Fibroblast of lung (primary cell): ENCODE data around the gene KCNN4. TPM values are rescaled to one million over a fixed set of nuclear protein-coding genes. Genes with fewer than 3 reads are reported as not detected.
"Not testable (repeated sequence)": the region's sequence is repeated elsewhere in the genome, so short reads cannot be mapped to it uniquely, and the experiment has no call there.

Experiments
- DNase-seq, 2 donors: peaks; one replicate each; pipeline versions ENCODE4 v3.0.0 to v3.0.0-alpha.2; 2010; ENCODE audit warnings: low read depth in 2 of 2
- H2AFZ ChIP-seq: 2 replicates; pipeline ENCODE4 v1.5.1; 2012; ENCODE audit warnings: low read length, control low read depth, inconsistent platforms
- H3K27ac ChIP-seq: 2 replicates; pipeline ENCODE4 v1.5.1; 2011; ENCODE audit warnings: low read length, control low read depth; ENCODE audit not compliant: insufficient read depth
- H3K27me3 ChIP-seq: 2 replicates; pipeline ENCODE4 v1.5.1; 2011; ENCODE audit warnings: mild to moderate bottlenecking, low read length; ENCODE audit not compliant: control insufficient read depth, insufficient read depth
- H3K36me3 ChIP-seq: 2 replicates; pipeline ENCODE4 v1.5.1; 2011; ENCODE audit warnings: low read length; ENCODE audit not compliant: control insufficient read depth, insufficient read depth
- H3K4me1 ChIP-seq: 2 replicates; pipeline ENCODE4 v1.5.1; 2011; ENCODE audit warnings: low read length; ENCODE audit not compliant: control insufficient read depth, insufficient read depth; ENCODE audit errors: extremely low read depth
- H3K4me2 ChIP-seq: 2 replicates; pipeline ENCODE4 v1.5.1; 2011; ENCODE audit warnings: low read length, control low read depth; ENCODE audit not compliant: insufficient read depth; ENCODE audit errors: extremely low read depth
- H3K4me3 ChIP-seq, 4 experiments: fragments of 200-600 bp in 1 of 4; sonication (generic) in 1 of 4; replicated peaks in 1 of 4; 2 replicates each; pipeline ENCODE4 v1.5.1; 2011 to 2016; ENCODE audit warnings: low read length in 4 of 4, low read depth in 3 of 4, mild to moderate bottlenecking in 3 of 4, control low read depth in 2 of 4, inconsistent platforms in 1 of 4, mixed read lengths in 1 of 4; ENCODE audit not compliant: insufficient read depth in 1 of 4; ENCODE audit errors: control extremely low read depth in 1 of 4
- H3K79me2 ChIP-seq: 2 replicates; pipeline ENCODE4 v1.5.1; 2012; ENCODE audit warnings: mild to moderate bottlenecking, low read length, inconsistent platforms; ENCODE audit not compliant: control insufficient read depth, insufficient read depth
- H3K9ac ChIP-seq: 2 replicates; pipeline ENCODE4 v1.5.1; 2011; ENCODE audit warnings: mild to moderate bottlenecking, low read length, control low read depth; ENCODE audit not compliant: insufficient read depth
- H3K9me3 ChIP-seq: 2 replicates; pipeline ENCODE4 v1.5.1; 2012; ENCODE audit warnings: low read depth, low read length; ENCODE audit not compliant: control insufficient read depth, insufficient read depth
- H4K20me1 ChIP-seq: 2 replicates; pipeline ENCODE4 v1.5.1; 2011; ENCODE audit warnings: low read length; ENCODE audit not compliant: control insufficient read depth, insufficient read depth; ENCODE audit errors: extremely low read depth
- EZH2 ChIP-seq: IDR thresholded peaks from 2 replicates; pipeline ENCODE4 v1.5.1; 2012; ENCODE audit warnings: low read length, control low read depth, mild to moderate bottlenecking; ENCODE audit errors: missing control alignments
- polyA plus RNA-seq, 2 donors: library from polyadenylated mRNA; depleted of rRNA in 1 of 2; stranded (reverse) in 1 of 2; unstranded in 1 of 2; fragments of >200 nt; gene quantifications; 2 replicates each; pipeline ENCODE4 v1.2.1, GENCODE V29; 2011 to 2012; ENCODE audit warnings: missing spikeins in 1 of 2
- total RNA-seq: library from RNA; depleted of rRNA; stranded (reverse); fragments of >200 nt; gene quantifications from 2 replicates; pipeline ENCODE4 v1.2.1, GENCODE V29; 2014
- TF ChIP-seq, protein P1 (sequence below), 2 donors: IDR thresholded peaks in 1 of 2; conservative IDR thresholded peaks in 1 of 2; 1 replicate in 1 of 2; 2 replicates in 1 of 2; pipeline ENCODE4 v1.5.1; 2011 to 2012; ENCODE audit warnings: low read length in 2 of 2, control low read depth in 1 of 2, inconsistent platforms in 1 of 2, low read depth in 1 of 2, mild to moderate bottlenecking in 1 of 2

Gene KCNN4
- total and polyA plus RNA-seq, 2 donors (not counting 1 experiment from before 2014, with no cell fraction given): 0.41 to 0.83 TPM

DNA sequence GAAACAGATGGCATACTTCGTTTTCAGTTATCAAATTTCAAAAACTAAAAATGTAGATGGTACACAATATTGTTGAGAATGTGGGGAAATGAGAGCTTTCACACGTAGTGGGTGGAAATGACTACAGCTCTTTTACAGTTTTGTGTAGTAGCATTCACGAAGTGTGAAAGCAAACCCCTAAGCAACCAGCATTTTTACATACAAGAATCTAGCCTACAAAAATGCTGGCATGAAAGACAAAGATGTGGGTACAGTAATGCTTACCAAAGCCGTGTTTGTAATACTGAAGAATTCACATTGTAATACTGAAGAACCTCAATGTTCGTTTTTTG, 40.1 kb upstream of the KCNN4 start:
- Histone ChIP-seq H3K27ac (no peak overlapping the region), H4K20me1 (no peaks in the 10 kb centered on the region), H3K4me3 (peak overlapping the region; percentile 20 to 68 (median 47)), H3K4me1 (peaks cover 3% of the 10 kb centered on the region), H3K9me3 (no peaks in the 10 kb centered on the region), H3K27me3 (no peaks in the 10 kb centered on the region), H3K36me3 (no peaks in the 10 kb centered on the region), H3K9ac (no peak overlapping the region), H3K79me2 (no peaks in the 10 kb centered on the region), H3K4me2 (peak overlapping the region; percentile 59), H2AFZ (peak overlapping the region; percentile 79)
- no peak for TF ChIP-seq EZH2
- TF ChIP-seq, protein P1, sequence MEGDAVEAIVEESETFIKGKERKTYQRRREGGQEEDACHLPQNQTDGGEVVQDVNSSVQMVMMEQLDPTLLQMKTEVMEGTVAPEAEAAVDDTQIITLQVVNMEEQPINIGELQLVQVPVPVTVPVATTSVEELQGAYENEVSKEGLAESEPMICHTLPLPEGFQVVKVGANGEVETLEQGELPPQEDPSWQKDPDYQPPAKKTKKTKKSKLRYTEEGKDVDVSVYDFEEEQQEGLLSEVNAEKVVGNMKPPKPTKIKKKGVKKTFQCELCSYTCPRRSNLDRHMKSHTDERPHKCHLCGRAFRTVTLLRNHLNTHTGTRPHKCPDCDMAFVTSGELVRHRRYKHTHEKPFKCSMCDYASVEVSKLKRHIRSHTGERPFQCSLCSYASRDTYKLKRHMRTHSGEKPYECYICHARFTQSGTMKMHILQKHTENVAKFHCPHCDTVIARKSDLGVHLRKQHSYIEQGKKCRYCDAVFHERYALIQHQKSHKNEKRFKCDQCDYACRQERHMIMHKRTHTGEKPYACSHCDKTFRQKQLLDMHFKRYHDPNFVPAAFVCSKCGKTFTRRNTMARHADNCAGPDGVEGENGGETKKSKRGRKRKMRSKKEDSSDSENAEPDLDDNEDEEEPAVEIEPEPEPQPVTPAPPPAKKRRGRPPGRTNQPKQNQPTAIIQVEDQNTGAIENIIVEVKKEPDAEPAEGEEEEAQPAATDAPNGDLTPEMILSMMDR (conservative IDR thresholded peaks at IDR 0.05 in 1 of 2, IDR thresholded peaks at IDR 0.05 in 1 of 2; ENCODE audit: low read depth in 1 of 2, low read length in 2 of 2): no peak
- no peak for DNase-seq

DNA sequence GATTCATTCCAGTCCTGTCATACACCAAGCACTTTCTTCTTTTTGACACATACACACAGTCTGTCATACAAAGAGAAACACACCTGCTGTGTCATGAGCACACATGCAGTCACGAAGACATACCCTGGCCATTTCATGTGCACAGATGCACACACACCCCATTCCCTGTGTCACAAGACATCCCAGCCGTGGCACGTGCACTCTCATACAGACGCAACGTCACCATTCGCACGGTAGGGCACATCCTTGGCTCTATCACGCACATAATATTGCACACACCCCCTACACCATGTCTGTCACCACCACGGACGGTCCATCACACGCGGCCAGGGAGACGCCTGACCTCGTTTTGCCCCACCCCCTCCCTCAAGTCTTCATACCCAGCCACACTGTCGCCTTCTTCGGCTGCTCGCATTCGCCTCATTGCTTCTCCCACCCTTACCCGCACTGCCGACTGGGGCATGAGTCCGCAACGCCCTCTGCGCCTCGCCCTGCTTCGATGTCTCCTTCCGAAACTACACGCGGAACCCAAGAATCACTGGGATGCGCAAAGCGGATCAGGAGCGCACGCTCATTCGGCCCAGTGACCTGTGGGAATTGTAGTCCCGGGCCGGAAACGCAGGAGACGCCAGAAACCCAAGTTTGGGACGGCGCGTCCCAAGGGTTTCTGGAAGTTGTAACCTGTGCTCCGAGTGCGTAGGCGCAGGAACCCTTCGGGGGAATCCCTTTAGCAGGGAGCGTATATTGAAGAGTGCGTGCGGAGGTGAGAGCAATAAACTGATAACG, 39.5 kb upstream of the KCNN4 start:
- Histone ChIP-seq H2AFZ (peak overlapping the region; percentile 79), H3K27me3 (no peaks in the 10 kb centered on the region), H3K36me3 (no peaks in the 10 kb centered on the region), H3K9ac (no peak overlapping the region), H3K4me3 (peak overlapping the region; percentile 20 to 68 (median 47)), H3K9me3 (no peaks in the 10 kb centered on the region), H3K4me2 (peak overlapping the region; percentile 59), H3K27ac (no peak overlapping the region), H3K79me2 (no peaks in the 10 kb centered on the region), H3K4me1 (peaks cover 3% of the 10 kb centered on the region), H4K20me1 (no peaks in the 10 kb centered on the region)
- TF ChIP-seq, protein P1 (conservative IDR thresholded peaks at IDR 0.05 in 1 of 2, IDR thresholded peaks at IDR 0.05 in 1 of 2; ENCODE audit: low read depth in 1 of 2, low read length in 2 of 2): no peak
- peak; percentile 68 for TF ChIP-seq EZH2
- DNase-seq: peak; percentile 56 to 66

DNA sequence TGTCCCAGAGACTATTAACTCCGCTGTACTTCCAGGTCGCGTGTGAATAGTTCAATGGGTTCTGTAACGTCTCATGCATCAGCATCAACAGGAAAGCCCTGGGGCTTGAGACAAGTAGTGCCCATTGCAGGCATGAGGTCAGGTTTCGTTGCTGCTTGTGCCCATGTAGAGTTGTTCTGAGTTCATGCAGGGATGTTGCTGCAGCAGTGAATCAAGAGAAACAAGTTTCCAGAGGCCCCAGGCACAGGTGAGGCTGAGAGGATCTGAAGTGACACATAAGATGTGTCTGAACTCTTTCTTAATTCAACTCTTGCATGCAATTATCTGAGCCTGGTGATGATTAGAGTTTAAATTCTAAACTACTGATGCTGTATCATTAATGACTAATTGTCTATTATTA, 37.7 kb upstream of the KCNN4 start:
- Histone ChIP-seq H3K9ac (no peak overlapping the region), H3K4me3 (no peak overlapping the region), H4K20me1 (no peaks in the 10 kb centered on the region), H3K4me2 (no peak overlapping the region), H2AFZ (no peak overlapping the region), H3K27ac (no peak overlapping the region), H3K79me2 (no peaks in the 10 kb centered on the region), H3K27me3 (no peaks in the 10 kb centered on the region), H3K9me3 (no peaks in the 10 kb centered on the region), H3K4me1 (peaks cover 3% of the 10 kb centered on the region), H3K36me3 (no peaks in the 10 kb centered on the region)
- TF ChIP-seq, protein P1 (conservative IDR thresholded peaks at IDR 0.05 in 1 of 2, IDR thresholded peaks at IDR 0.05 in 1 of 2; ENCODE audit: low read depth in 1 of 2, low read length in 2 of 2): no peak
- TF ChIP-seq EZH2: no peak
- no peak for DNase-seq

DNA sequence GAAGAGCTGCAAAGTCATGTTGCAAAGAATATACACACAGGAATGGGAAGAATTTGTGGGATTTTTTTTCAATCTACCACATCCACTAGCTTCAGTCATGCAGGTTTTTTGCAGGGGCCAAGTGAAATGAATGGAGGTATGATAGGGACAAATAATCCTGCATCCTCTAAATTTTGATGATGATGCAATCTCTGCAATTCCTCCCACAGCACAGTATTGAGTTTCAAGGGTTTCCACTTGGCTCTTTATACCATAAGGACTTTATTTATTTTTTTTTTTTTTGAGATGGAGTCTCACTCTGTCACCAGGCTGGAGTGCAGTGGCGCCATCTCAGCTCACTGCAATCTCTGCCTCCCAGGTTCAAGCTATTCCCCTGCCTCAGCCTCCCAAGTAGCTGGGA, 36.7 kb upstream of the KCNN4 start:
- H3K4me3 ChIP-seq, H4K20me1 ChIP-seq, H2AFZ ChIP-seq, H3K27ac ChIP-seq, H3K79me2 ChIP-seq, H3K9me3 ChIP-seq, H3K27me3 ChIP-seq, H3K36me3 ChIP-seq, H3K9ac ChIP-seq, H3K4me1 ChIP-seq, H3K4me2 ChIP-seq: not testable (repeated sequence)
- DNase-seq: peak in 1 of 2 donors; percentile 25
